Measurements from ENCODE around the gene SLC27A2.

SLC27A2 gene

GRCh38 chr15:50209809-50210208 is 27.8 kb downstream of the SLC27A2 start:
- Histone ChIP-seq H3K9ac (ENCODE audit: low read length) (no peak overlapping the region), H3K4me3 (ENCODE audit: insufficient read depth, low read length, poor library complexity, severe bottlenecking) (no peak overlapping the region), H4K20me1 (ENCODE audit: low read depth, low read length) (no peaks in the 10 kb centered on the region), H2AFZ (ENCODE audit: low read depth, low read length, severe bottlenecking) (no peak overlapping the region), H3K79me2 (ENCODE audit: insufficient read depth, low read length) (no peaks in the 10 kb centered on the region), H3K36me3 (ENCODE audit: low read length) (no peaks in the 10 kb centered on the region), H3K9me2 (replicated peaks; ENCODE audit: insufficient read depth, low read length) (no peaks in the 10 kb centered on the region), H3K27me3 (ENCODE audit: low read length) (no peaks in the 10 kb centered on the region), H3K4me2 (ENCODE audit: low read depth, low read length, poor library complexity, severe bottlenecking) (no peak overlapping the region), H3F3A (ENCODE audit: insufficient read depth) (no peaks in the 10 kb centered on the region), H3K9me3 (ENCODE audit: insufficient read depth, low read length) (no peaks in the 10 kb centered on the region), H3K27ac (ENCODE audit: low read depth, low read length) (no peak overlapping the region)
- TF ChIP-seq EZH2phosphoT487 (conservative IDR thresholded peaks at IDR 0.05; ENCODE audit: low read length) (no peak), CTCF (IDR thresholded peaks at IDR 0.05; ENCODE audit: insufficient read depth, low read length, poor library complexity, severe bottlenecking) (no peak)

- no peaks in the 10 kb centered on the region for H3K27me3 ChIP-seq (ENCODE audit: low read length)
- H3K4me3 ChIP-seq (ENCODE audit: insufficient read depth, low read length, poor library complexity, severe bottlenecking): no peak overlapping the region
- H2AFZ ChIP-seq (ENCODE audit: low read depth, low read length, severe bottlenecking): no peak overlapping the region
- no peaks in the 10 kb centered on the region for H4K20me1 ChIP-seq (ENCODE audit: low read depth, low read length)
- no peak for TF ChIP-seq EZH2phosphoT487 (conservative IDR thresholded peaks at IDR 0.05; ENCODE audit: low read length)
- no peak for TF ChIP-seq CTCF (IDR thresholded peaks at IDR 0.05; ENCODE audit: insufficient read depth, low read length, poor library complexity, severe bottlenecking)
- no peak overlapping the region for H3K27ac ChIP-seq (ENCODE audit: low read depth, low read length)
- no peaks in the 10 kb centered on the region for H3K79me2 ChIP-seq (ENCODE audit: insufficient read depth, low read length)
- H3K9me3 ChIP-seq (ENCODE audit: insufficient read depth, low read length): no peaks in the 10 kb centered on the region
- H3K36me3 ChIP-seq (ENCODE audit: low read length): no peaks in the 10 kb centered on the region
- H3F3A ChIP-seq (ENCODE audit: insufficient read depth): no peaks in the 10 kb centered on the region
- H3K4me2 ChIP-seq (ENCODE audit: low read depth, low read length, poor library complexity, severe bottlenecking): no peak overlapping the region
- no peaks in the 10 kb centered on the region for H3K9me2 ChIP-seq (replicated peaks; ENCODE audit: insufficient read depth, low read length)
- no peak overlapping the region for H3K9ac ChIP-seq (ENCODE audit: low read length)
Observed at GRCh38 chr15:50210462-50211157, 28.6 kb downstream of the SLC27A2 start.

GRCh38 chr15:50218291-50218690 is 36.3 kb downstream of the SLC27A2 start:
- H3K36me3 ChIP-seq (ENCODE audit: low read length): no peaks in the 10 kb centered on the region
- no peaks in the 10 kb centered on the region for H3K9me3 ChIP-seq (ENCODE audit: insufficient read depth, low read length)
- H3K9me2 ChIP-seq (replicated peaks; ENCODE audit: insufficient read depth, low read length): no peaks in the 10 kb centered on the region
- H2AFZ ChIP-seq (ENCODE audit: low read depth, low read length, severe bottlenecking): no peak overlapping the region
- H3K4me2 ChIP-seq (ENCODE audit: low read depth, low read length, poor library complexity, severe bottlenecking): no peak overlapping the region
- no peaks in the 10 kb centered on the region for H3F3A ChIP-seq (ENCODE audit: insufficient read depth)
- H3K4me3 ChIP-seq (ENCODE audit: insufficient read depth, low read length, poor library complexity, severe bottlenecking): no peak overlapping the region
- TF ChIP-seq CTCF (IDR thresholded peaks at IDR 0.05; ENCODE audit: insufficient read depth, low read length, poor library complexity, severe bottlenecking): no peak
- no peak for TF ChIP-seq EZH2phosphoT487 (conservative IDR thresholded peaks at IDR 0.05; ENCODE audit: low read length)
- H3K79me2 ChIP-seq (ENCODE audit: insufficient read depth, low read length): no peaks in the 10 kb centered on the region
- H3K9ac ChIP-seq (ENCODE audit: low read length): no peak overlapping the region
- no peak overlapping the region for H3K27ac ChIP-seq (ENCODE audit: low read depth, low read length)
- H4K20me1 ChIP-seq (ENCODE audit: low read depth, low read length): no peaks in the 10 kb centered on the region
- H3K27me3 ChIP-seq (ENCODE audit: low read length): no peaks in the 10 kb centered on the region

Measured in SU-DHL-6 (cell line).